HCT116 (cell line): Measurements from ENCODE around the gene TMEM74B.

ENCODE experiments used
- POLR2A ChIP-seq: IDR thresholded peaks from 2 replicates; pipeline ENCODE4 v1.7.0; 2011; ENCODE audit warnings: borderline replicate concordance; ENCODE audit not compliant: insufficient read depth, insufficient read length; ENCODE audit errors: extremely low read depth
- TF ChIP-seq, protein P1 (sequence below), 3 experiments: fragments of 200-600 bp in 1 of 3; sonication (generic) in 1 of 3; IDR thresholded peaks in 2 of 3; conservative IDR thresholded peaks in 1 of 3; 2 replicates each; pipeline ENCODE4 v1.5.1; 2012 to 2017; ENCODE audit warnings: low read depth in 2 of 3, low read length in 2 of 3, antibody characterized with exemption in 1 of 3, borderline replicate concordance in 1 of 3, control low read depth in 1 of 3, mild to moderate bottlenecking in 1 of 3, mixed read lengths in 1 of 3, mixed run types in 1 of 3, moderate library complexity in 1 of 3; ENCODE audit not compliant: insufficient read depth in 1 of 3

DNA sequence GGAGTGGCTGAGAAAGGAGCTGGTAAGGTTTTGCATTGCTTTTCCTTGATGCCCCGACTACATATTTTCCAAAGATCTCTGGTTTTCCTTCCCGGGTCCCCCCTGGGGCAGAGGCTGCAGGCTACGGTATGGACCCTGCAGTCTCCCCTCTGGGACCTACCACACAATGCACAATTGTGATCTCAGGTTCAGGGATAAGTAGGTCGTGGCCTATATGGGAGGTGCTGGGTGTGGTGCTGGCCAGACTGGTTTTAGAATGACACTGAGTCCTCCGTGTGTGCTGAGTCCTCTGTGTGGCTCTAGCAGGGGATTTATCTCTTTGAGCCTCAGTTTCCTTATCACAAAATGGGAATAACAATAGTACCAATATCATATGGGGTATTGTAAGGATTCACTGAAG, 18.8 kb upstream of the TMEM74B start:
- TF ChIP-seq, protein P1, sequence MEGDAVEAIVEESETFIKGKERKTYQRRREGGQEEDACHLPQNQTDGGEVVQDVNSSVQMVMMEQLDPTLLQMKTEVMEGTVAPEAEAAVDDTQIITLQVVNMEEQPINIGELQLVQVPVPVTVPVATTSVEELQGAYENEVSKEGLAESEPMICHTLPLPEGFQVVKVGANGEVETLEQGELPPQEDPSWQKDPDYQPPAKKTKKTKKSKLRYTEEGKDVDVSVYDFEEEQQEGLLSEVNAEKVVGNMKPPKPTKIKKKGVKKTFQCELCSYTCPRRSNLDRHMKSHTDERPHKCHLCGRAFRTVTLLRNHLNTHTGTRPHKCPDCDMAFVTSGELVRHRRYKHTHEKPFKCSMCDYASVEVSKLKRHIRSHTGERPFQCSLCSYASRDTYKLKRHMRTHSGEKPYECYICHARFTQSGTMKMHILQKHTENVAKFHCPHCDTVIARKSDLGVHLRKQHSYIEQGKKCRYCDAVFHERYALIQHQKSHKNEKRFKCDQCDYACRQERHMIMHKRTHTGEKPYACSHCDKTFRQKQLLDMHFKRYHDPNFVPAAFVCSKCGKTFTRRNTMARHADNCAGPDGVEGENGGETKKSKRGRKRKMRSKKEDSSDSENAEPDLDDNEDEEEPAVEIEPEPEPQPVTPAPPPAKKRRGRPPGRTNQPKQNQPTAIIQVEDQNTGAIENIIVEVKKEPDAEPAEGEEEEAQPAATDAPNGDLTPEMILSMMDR (IDR thresholded peaks at IDR 0.05 in 2 of 3, conservative IDR thresholded peaks at IDR 0.05 in 1 of 3; ENCODE audit: borderline replicate concordance in 1 of 3, insufficient read depth in 1 of 3, low read depth in 2 of 3, low read length in 2 of 3), result no peak
- TF ChIP-seq POLR2A, result no peak
